Stimulated activated CD8-positive, alpha-beta memory T cell treated with anti-CD3 and anti-CD28 coated beads, Interleukin-4, amount 100 ng/mL, for 1 hour (primary cell): Measurements from ENCODE around the gene ETFA.
"Not testable (repeated sequence)": the region's sequence is repeated elsewhere in the genome, so short reads cannot be mapped to it uniquely, and the experiment has no call there.

Experiments
- DNase-seq, 2 donors: peaks; one replicate each; pipeline ENCODE4 v3.0.0-alpha.2; 2020; ENCODE audit warnings: low read depth in 2 of 2, low spot score in 1 of 2

Gene ETFA

DNA sequence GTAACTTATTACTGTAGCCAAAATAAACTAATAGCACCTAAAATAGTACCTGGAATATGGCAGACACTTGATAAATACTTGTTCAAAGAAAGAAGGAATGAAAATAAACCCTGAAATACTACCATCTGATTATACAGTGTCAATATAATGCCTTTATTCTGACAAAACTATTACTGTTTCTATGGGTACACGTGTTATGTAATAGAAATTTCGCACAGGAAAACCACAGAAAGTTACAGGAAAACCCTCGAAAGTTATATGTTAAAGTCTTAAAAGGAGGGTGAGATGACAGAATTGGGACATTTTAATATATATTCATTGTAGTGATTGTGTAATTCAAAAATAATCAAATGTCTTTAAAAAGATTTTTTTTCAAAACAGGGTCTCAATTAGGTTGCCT is 28.8 kb downstream of the ETFA start:
- no peak for DNase-seq

DNA sequence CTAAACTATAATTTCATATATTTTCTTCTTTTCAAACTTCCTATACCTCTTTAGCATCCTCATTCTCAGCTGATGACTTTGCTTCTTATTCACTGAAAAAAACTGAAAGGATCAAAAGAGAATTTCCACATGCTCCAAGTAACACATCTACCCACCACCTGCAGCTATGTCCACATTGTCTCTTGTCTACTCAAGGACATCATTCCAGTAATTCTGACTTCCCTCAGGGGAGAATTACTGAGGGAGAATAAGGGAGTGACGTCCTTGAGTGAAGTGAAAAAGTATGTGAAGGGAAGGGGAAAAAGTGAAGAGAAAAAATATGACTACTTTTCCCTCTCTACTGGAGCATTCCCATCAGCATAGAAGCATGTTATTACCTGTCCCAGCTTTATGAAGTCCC is 32.6 kb downstream of the ETFA start:
- no peak for DNase-seq

DNA sequence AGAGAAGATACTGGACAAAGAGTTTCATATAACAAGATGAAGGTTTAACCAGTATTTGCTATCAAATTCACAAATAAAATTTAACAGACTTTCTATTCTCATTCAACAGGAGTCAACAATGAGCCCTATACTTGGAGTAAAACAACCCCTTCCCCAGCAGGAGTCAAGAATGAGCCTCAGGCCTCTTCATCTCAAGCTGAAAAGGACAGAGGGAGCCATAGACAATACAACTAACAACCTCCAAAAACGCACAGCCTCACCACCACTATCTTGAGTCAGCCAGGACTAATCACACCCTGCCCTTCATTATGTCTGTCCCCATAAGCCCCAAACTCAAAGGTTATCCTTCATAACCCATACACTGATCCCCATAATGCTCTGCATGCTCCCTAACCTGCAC is 36.4 kb downstream of the ETFA start:
- no peak for DNase-seq

DNA sequence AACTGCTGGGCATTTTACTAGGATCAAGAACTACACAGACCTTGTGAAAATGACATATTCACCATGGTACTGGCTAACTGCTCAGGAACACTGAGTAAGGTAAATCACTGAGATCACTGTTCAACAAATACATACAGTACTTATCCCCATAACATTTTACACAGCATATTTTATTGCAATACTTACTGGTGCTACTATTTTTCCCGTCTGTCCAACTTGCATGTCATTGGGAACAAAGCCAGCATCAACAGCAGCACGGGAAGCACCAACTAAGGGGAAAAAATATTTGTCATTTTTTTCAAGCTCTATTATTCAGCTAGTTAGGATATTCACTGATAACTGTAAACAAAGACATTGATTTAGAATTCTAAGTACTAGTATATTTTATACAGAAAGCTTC is 37.0 kb downstream of the ETFA start:
- DNase-seq = no peak

DNA sequence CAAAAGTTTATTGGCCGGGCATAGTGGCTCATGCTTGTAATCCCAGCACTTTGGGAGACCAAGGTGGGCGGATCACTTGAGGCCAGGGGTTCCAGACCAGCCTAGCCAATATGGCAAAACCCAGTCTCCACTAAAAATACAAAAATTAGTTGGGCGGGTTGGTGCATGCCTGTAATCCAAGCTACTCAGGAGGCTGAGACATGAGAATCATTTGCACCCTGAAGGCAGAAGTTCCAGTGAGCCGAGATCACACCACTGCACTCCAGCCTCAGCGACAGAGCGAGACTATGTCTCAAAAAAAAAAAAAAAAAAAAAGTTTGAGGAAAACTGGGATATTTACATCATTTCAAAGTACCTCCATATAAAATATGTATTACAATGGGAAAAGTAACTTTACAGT is 40.4 kb downstream of the ETFA start:
- DNase-seq = no peak

DNA sequence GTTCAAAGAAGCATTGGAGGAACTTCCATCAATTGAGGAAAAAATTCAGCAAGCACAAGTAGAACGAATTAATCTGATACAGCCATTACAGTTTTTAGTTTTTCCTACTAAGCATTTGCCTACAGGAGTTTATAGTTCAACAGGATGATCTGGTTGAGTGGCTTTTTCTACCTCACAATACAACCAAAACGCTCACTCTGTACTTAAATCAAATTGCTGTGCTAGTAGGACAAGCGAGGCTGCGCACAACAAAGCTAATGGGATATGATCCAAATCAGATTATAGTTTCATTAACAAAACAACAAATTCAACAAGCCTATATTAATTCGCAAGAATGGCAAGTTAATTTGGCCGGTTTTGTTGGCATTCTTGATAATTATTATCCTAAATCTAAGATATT is 44.2 kb downstream of the ETFA start:
- DNase-seq = no peak

DNA sequence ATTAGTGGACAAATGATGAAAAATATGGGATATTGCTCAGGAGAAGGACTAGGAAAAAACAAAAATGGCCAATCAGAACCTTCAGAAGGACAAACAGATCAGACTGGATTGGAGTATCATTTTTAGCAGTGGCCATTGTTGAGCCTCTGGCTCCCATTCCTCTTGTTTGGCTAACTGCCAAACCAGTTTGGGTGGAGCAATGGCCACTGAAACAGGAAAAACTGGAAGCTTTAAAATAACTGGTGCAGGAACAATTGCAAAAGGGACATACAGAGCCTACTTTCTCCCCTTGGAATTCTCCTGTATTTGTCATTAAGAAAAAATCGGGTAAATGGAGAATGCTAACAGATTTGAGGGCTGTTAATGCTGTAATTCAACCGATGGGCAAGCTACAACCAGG is 45.5 kb downstream of the ETFA start:
- not testable (repeated sequence) for DNase-seq

DNA sequence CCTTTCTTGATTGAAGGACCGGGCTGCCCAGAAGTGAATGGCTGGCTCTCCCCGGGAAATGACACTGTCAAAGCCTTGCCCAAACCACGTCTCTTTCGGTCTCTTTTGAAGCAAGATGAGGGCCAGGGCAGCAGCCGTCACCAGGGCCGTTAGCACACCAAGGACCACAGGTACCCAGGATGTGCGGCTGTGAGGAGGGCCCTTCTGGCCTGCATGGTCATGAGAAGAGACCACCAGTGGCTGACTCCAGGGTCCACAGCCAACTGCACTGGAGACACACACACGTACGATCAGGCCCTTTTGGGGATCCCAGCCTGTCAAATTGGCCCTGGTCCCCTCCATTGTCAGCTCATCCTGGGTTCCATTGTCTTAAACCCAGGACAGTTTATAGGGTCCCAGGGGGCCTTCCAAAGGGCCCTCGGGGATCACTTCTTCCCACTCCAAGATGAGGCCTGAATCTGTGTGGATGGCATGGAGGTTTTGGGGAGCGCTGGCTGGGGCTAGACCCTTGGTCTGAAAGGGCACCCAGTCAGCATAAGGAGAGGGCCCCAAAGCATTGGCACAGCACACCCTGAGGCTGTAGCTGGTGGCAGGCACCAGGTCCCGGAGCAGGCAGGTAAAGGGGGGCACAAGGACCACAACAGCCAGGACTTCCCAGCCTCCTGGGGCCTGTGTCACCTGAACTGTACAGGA is 50.9 kb downstream of the ETFA start:
- no peak for DNase-seq

DNA sequence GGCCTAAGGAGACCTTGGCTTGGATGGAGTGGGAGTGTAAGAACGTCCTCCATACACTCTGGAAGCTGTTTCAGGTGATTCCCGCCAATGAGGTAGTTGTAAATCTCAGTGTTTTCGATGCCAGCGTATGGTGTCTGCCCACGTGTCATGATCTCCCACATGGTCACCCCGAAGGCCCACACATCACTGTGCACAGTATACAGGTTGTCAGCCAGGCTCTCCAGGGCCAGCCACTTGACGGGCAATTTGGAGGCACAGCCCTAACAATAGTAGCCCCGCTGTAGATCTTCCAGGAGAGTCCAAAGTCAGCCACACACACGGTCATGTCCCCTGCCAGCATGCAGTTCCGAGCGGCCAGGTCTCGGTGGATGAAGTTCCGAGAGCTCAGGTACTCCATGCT is 51.9 kb downstream of the ETFA start:
- no peak for DNase-seq

DNA sequence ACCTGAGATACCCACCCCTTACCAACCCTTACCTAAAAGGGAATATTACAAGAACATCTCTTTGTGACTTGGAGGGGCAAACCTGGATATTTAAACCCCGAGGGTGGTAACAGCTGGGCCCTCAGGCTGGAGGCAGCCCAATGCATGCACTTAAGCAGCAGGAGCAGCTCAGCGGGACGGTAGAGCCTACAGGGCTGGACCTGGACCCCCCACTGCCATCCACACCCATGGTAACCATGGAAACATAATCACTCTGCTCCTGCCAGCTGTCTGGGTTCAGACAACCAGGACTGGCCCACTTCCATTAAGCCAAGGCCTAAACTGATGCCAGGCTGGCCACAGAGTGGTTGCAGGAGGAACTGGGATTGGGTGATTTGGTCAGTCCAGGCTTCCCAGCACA is 52.8 kb downstream of the ETFA start:
- no peak for DNase-seq

DNA sequence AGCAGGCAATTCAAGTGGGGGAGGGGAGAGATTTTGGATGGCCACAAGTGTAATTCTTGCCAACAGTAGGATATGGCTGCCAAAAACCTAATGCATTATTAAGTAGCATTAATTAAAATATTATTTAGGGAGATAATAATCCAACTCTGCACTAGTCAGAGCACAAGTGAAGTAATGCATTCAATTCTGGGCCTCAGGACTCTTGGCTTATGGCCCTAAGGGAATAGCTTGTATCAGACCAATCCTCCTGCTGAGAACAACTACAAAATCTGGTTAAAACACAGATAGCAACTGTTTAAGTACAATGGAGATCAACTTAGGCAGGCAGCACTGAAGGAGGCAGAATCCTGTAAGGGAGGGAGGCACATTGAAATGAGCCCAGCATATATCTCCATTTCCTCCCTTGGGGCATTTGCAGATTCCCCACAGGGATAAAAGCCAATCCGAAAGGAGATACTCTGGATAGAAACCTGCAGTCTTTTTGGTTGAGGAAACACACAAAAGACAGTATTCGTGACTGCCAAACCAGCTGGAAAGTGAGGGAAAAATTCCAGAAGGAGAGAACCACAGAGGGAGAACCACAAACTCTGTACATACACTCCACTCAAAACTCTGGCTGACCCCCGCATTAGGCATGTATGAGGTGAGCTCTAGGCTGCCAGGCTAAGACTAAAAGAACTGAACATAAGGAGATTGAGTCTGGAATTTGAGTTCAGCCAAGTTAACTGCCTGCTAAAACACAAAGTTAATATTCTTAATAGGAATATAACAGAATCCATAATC is 57.4 kb downstream of the ETFA start:
- DNase-seq = no peak

DNA sequence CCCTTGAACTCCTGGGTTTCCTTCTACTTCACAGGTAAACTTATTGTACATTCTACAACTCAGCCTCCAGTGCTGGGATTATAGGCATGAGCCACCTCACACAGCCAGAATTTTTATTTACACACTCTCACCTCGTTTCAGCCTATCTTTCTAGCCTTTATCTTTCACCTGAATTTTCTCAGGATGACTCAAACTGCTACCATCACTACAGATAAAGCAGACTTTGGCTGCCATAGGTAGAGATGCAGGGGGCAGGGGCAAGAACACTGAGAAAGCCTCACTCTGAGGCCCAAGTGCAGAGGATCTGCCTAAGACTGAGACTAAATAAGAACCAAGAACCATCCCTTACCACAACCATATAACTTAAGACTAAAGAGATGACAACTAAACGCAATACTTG is 59.0 kb downstream of the ETFA start:
- no peak for DNase-seq

DNA sequence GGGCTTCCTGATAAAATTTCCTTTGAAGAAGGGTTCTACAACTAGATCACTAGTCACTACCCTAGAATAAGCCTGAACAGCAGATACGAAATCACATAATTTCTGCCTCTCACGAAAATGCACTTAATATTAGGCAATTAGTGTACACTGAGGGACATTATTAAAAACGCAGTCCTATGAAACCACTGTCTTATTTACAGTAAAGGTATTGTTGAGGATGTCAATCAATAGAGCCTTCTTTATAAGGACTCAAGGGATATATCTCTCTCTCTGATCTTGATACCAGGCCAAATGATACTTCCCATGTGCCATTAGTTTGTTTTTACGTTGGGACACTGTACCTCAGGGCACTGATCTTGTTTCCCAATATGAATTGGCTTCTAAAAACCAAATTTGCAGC is 59.6 kb downstream of the ETFA start:
- DNase-seq = no peak

DNA sequence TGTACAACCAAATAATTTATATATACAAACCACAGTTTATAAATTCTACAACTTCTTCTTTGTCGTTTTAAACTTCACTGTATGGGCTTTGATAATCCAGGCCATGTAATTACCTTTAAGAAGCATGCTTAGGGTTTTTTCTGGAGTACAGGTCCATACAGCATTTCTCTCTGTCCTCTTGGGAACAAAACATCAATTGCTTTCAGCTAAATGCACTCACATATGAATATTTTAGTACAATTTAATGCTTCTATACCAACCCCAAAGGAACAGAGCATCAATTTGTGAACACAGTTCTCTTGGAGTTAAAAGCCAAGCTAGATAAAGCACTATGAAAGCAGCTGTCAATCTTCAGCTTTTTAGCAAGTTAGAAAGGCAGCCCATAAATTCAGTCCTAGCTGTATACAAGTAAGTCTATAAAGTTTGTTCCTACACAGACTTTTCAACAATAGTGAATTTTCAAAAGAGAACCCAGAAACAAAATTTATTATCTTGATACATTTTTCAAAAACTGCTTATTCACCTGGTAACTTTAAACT is 66.1 kb downstream of the ETFA start:
- DNase-seq = no peak

DNA sequence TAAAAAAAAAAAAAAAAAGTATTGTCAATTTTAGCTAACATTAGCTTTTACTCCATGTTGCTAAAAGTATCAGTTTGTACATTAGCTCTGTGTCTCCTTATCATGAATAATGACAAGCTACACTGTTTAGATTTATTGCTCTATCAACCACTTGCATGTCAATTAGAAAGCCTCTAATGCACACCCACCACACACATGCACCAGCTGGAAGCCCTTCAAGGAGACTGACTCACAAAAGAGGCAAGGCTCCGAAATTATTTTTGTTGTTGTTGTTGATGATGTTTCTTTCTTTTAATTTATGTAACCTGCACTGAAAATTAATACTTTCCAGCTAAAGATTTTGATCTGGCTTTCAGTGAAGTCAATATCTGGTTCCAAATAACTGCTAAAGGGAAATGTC is 71.5 kb downstream of the ETFA start:
- DNase-seq = no peak

DNA sequence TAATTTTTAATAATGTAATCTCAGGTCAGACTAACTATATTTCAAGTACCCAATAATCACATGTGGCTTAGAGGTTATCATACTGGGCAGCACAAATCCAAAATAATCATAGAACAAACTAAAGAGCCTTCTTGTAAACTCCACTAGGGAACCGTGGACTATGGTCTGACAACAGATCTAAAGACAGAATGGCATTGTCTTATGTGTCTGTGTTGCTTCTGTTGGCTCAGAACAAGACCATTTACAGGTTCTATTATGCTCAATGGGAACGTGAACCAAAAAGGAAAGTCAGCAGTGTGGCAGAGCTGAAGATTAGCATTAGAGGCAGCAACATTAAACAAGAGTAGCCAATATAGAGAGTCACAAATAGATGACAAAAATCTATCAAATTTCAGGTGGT is 74.9 kb downstream of the ETFA start:
- DNase-seq = no peak

DNA sequence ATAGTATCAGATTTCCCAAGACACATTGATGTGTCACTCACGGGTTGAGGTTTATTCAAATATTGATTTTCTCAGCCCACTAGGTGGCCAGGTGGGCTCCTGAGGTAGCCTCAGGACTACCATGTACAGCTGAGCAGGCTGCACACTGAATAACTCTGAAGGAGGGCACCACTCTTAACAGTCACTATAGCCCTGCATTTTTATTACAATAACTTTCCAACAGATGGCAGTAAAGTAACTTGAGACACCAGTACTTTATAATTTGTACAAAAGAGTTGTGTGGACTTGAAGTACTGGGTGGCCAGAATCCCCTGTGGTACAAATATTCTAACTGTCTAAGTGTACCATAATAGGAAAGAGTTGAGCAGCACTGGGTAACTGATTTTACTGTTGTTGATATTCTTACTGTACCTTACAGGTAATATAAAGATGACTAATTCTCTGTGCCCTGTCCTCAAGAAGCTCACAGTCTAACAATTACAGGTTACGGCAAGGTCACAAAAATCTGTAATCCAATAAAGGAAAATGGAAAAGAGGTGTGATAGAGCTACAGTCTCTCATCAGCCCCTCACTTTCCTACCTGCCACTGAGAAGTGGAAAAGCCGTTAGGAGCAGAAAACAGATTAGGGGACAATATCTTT is 76.0 kb downstream of the ETFA start:
- no peak for DNase-seq

DNA sequence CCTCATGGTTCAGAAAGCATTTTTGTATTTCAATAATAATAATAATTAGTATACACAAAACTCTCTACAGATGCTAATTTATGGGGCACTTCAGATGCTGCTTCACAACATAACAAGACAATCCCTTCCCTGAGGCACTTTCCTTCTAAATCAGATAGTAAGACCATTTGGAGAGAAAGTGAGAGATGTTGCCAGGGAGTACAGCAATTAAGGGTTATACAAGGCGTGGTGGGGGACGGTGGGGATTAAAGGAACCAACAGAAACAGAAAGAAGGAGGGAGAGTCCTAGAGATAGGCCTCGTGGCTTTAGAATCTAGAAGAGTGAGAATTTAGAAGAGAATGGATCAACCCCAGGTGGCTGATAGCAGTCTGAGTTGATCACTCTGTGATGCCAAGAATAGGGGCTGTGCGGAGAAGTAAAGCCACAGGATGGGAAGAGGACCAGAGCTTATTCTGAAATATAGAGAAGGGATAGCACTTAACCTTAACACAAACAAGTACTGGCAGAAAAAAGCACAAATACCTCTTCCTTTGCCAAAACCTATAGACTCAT is 76.9 kb downstream of the ETFA start:
- DNase-seq = no peak

DNA sequence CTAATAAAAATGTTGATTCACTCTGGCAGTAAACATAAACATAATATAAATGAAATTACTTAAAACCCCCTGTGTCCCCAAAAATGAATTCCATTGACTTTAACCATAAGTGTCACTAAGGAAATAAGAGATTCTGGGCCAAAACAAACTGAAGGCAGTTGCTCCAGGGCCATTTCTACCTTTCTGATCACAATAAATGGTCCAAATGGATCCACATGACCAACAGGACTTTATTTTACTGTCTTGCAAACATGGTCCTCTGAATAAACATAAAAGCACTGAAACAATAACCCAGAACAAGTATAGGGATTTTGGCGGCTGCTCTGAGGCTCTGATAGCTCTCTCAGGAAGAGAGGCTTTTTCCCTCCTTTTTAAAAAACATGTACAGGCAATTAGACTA is 77.3 kb downstream of the ETFA start:
- no peak for DNase-seq

DNA sequence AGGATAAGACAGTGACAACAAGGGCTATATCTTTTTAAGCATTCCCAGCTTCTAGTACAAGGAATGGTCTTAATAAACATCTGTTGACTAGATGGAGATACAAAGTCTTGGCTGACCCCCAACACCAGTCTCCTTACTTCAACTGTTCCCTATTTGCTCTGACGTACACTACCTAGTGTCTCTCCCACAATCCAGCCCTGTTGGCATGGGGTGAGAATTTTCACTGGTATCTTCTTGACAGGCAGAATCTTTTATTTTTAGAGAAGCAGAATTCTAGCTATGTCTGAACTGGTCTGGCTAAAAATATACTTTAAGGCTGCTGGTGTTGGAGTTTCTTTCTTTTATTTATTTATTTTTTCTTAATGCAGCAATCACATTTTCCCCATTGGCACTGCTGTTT is 82.0 kb downstream of the ETFA start:
- no peak for DNase-seq

DNA sequence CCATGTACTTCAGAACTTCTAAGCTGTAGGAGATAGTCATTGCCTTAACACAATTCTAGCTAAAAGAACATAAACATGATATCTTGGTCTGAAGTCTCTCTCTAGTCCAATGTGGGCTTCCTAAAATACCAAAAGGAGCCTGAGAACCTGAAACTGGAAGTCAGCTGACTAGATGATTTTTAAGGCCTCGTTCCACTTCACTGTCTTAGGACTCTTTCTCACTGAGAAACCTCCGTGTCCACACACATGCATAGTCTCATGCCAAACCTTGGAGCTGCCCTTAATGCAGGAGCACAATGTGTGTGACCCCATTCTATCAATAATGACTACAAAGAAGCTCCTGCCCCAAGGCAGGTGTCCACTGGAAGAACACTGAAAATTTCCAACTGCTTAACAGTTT is 87.7 kb downstream of the ETFA start:
- DNase-seq = no peak

DNA sequence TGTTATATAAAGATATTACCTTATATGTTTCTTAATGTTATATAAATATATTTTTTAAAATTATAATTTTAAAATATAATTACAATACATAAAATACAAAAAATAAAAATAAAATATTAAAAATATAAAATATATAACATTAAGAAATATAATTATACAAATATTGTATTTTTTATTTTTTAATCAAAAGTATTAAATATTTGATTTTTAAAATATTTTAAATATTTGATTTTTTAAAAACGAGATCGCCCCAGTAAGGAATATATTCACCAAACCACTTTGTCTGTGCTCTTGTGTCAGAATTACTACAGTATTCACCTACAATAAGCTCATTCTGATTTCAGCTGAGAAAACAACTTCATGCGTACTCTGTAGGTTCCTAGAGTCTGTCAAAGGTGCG is 89.1 kb downstream of the ETFA start:
- no peak for DNase-seq
